A549 (cell line): ENCODE data around the gene TXNL4B.

Experiments
- MAFK ChIP-seq: fragments of 450-650 bp; IDR thresholded peaks from 2 replicates; pipeline ENCODE4 v1.6.1; 2014; ENCODE audit not compliant: partially characterized antibody
- MYC ChIP-seq: IDR thresholded peaks from 2 replicates; pipeline ENCODE4 v1.6.1; 2012; ENCODE audit warnings: mild to moderate bottlenecking, inconsistent platforms, low read length, improper control_type of control experiment, borderline replicate concordance
- RAD21 ChIP-seq, 2 experiments: fragments of >200 bp in 1 of 2; sonication (Bioruptor Twin) in 1 of 2; formaldehyde crosslinking in 1 of 2; IDR thresholded peaks in 1 of 2; conservative IDR thresholded peaks in 1 of 2; 2 replicates in 1 of 2; 3 replicates in 1 of 2; pipeline ENCODE4 v1.6.1; 2012 to 2018; ENCODE audit warnings: inconsistent platforms in 1 of 2
- TF ChIP-seq, protein P1 (sequence below): IDR thresholded peaks from 2 replicates; pipeline ENCODE4 v1.6.1; 2012
- TF ChIP-seq, protein P2 (sequence below): fragments of >200 bp; sonication (Bioruptor Twin); formaldehyde crosslinking; IDR thresholded peaks from 3 replicates; pipeline ENCODE4 v1.5.1; 2016
- TF ChIP-seq, protein P3 (sequence below): fragments of 200-600 bp; sonication (generic); IDR thresholded peaks from 2 replicates; pipeline ENCODE4 v1.6.1; 2016; ENCODE audit warnings: antibody characterized with exemption, mild to moderate bottlenecking, moderate library complexity
- TF ChIP-seq, protein P4 (sequence below): fragments of 450-650 bp; IDR thresholded peaks from 2 replicates; pipeline ENCODE4 v1.6.1; 2014; ENCODE audit warnings: antibody characterized with exemption

DNA sequence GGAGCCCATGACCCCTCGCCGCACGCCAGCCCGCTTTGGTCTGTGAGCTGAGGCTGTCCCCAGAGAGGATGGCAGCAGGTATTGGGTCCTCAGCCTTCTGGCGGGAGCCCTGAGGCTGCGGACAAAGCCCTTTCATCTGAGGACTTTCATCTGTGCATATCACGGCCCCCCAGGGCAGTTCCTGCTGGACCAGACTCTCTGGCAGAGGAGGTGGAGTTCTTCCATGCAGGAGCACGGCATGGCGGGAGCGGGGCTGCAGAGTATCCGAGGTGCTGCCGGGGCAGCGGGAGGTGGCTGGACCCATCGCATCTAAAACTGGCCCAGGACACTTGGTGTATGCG is 19.0 kb upstream of the TXNL4B start:
- TF ChIP-seq, protein P1, sequence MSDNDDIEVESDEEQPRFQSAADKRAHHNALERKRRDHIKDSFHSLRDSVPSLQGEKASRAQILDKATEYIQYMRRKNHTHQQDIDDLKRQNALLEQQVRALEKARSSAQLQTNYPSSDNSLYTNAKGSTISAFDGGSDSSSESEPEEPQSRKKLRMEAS, result no peak
- TF ChIP-seq, protein P2, sequence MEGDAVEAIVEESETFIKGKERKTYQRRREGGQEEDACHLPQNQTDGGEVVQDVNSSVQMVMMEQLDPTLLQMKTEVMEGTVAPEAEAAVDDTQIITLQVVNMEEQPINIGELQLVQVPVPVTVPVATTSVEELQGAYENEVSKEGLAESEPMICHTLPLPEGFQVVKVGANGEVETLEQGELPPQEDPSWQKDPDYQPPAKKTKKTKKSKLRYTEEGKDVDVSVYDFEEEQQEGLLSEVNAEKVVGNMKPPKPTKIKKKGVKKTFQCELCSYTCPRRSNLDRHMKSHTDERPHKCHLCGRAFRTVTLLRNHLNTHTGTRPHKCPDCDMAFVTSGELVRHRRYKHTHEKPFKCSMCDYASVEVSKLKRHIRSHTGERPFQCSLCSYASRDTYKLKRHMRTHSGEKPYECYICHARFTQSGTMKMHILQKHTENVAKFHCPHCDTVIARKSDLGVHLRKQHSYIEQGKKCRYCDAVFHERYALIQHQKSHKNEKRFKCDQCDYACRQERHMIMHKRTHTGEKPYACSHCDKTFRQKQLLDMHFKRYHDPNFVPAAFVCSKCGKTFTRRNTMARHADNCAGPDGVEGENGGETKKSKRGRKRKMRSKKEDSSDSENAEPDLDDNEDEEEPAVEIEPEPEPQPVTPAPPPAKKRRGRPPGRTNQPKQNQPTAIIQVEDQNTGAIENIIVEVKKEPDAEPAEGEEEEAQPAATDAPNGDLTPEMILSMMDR, result no peak
- TF ChIP-seq, protein P3, sequence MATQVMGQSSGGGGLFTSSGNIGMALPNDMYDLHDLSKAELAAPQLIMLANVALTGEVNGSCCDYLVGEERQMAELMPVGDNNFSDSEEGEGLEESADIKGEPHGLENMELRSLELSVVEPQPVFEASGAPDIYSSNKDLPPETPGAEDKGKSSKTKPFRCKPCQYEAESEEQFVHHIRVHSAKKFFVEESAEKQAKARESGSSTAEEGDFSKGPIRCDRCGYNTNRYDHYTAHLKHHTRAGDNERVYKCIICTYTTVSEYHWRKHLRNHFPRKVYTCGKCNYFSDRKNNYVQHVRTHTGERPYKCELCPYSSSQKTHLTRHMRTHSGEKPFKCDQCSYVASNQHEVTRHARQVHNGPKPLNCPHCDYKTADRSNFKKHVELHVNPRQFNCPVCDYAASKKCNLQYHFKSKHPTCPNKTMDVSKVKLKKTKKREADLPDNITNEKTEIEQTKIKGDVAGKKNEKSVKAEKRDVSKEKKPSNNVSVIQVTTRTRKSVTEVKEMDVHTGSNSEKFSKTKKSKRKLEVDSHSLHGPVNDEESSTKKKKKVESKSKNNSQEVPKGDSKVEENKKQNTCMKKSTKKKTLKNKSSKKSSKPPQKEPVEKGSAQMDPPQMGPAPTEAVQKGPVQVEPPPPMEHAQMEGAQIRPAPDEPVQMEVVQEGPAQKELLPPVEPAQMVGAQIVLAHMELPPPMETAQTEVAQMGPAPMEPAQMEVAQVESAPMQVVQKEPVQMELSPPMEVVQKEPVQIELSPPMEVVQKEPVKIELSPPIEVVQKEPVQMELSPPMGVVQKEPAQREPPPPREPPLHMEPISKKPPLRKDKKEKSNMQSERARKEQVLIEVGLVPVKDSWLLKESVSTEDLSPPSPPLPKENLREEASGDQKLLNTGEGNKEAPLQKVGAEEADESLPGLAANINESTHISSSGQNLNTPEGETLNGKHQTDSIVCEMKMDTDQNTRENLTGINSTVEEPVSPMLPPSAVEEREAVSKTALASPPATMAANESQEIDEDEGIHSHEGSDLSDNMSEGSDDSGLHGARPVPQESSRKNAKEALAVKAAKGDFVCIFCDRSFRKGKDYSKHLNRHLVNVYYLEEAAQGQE, result no peak
- no peak for TF ChIP-seq MAFK
- TF ChIP-seq RAD21 (conservative IDR thresholded peaks at IDR 0.05 in 1 of 2, IDR thresholded peaks at IDR 0.05 in 1 of 2), result no peak
- no peak for TF ChIP-seq MYC
- TF ChIP-seq, protein P4, sequence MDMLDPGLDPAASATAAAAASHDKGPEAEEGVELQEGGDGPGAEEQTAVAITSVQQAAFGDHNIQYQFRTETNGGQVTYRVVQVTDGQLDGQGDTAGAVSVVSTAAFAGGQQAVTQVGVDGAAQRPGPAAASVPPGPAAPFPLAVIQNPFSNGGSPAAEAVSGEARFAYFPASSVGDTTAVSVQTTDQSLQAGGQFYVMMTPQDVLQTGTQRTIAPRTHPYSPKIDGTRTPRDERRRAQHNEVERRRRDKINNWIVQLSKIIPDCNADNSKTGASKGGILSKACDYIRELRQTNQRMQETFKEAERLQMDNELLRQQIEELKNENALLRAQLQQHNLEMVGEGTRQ, result no peak
